HG03045 (cell line): ENCODE results near the gene NTRK1.
"Not testable (repeated sequence)": the region's sequence is repeated elsewhere in the genome, so short reads cannot be mapped to it uniquely, and the experiment has no call there.

ENCODE experiments used
- ATAC-seq: cut with Tn5 transposase; IDR thresholded peaks from one replicate; pipeline ENCODE4 v1.9.1; 2021; ENCODE audit warnings: mild to moderate bottlenecking, moderate library complexity; ENCODE audit not compliant: unreplicated experiment

NTRK1 gene

DNA sequence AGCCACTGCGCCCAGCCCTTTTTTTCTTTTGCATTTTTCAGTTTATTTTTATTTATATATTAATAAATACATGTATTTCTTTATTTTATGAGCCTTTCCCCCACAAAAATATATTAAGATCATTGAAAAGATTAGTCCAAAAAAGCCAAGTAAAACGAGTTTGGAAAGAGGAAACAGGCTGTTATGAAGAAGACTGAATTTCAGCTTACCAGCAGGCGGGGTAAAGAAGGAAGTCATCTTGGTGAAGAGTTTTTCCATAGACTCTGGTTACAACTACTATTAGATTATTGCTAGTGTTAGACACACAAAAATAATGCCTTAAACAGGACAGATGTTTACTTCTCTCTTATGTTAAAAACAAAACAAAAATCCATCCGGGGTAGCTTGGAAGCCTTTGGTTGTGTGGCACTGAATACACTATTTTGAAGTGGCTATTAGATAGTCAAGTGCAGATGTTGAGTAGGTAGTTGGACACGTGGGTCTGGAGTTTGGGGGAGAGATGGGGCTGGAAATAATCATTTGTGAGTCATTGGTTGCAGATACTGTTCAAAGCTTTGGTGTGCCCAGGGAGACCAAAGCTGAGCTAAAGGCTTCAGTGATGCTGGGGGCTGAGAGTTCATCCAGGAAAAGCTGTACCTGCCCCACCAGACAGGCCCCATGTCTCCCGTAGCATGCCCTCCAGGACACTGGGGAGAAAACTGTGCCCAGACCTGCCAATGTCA is 51.1 kb downstream of the NTRK1 start:
- ATAC-seq = no peak

DNA sequence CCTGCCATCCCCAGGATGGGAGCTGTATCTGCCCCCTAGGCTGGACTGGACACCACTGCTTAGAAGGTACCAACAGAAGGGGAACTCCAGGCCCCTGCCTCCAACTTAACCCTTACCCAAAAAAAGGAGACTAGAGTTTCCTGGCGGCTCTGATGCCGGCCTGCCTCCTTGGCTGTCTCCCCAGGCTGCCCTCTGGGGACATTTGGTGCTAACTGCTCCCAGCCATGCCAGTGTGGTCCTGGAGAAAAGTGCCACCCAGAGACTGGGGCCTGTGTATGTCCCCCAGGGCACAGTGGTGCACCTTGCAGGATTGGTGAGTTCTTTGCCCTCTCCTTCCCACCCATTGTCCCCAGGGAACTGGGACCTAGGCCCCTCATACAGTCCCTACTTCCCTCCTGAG is 51.6 kb downstream of the NTRK1 start:
- no peak for ATAC-seq

DNA sequence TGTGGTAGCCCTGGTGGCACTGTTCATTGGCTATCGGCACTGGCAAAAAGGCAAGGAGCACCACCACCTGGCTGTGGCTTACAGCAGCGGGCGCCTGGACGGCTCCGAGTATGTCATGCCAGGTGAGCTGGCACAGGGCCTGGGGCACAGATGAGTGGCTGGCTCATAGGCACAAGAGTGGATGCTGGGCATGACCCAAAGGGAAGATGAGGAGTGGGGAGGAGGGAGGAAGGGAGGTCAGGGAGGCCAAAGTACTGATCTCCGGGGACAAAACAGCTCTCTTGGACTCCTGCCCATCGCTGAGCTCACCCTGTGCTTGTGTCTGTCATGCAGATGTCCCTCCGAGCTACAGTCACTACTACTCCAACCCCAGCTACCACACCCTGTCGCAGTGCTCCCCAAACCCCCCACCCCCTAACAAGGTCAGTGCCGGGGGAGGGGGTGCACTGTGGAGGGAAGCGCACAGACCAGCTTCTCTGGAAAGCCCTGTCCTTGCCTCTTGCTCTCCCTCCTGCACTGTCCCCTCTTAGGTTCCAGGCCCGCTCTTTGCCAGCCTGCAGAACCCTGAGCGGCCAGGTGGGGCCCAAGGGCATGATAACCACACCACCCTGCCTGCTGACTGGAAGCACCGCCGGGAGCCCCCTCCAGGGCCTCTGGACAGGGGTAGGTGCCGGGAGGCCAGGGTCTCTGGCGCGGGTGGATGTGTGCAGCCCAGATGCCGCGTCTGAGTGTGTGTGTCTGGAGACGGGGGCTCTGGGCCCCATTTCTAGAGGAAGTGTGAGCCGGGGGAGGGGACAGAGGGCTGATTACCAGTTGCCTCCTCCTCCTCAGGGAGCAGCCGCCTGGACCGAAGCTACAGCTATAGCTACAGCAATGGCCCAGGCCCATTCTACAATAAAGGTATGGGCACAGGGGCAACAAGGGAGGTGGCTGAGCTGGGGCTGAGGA is 52.5 kb downstream of the NTRK1 start:
- no peak for ATAC-seq

DNA sequence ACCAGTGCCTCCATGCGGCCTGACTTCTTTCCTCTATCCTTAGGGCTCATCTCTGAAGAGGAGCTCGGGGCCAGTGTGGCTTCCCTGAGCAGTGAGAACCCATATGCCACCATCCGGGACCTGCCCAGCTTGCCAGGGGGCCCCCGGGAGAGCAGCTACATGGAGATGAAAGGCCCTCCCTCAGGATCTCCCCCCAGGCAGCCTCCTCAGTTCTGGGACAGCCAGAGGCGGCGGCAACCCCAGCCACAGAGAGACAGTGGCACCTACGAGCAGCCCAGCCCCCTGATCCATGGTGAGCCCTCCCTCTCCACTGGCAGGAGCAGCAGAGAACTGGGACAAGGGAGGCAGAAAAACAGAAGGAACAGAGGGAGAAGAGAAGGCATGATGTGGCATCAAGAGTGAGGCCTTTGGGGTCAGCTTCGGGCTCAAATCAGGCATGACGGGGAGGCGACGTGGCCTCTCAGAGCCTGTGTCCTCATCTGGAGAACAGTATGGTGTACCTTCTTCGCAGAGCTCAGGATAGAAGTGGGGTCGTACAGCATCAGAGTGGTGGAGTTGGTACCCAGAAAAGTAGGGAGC is 53.2 kb downstream of the NTRK1 start:
- no peak for ATAC-seq

DNA sequence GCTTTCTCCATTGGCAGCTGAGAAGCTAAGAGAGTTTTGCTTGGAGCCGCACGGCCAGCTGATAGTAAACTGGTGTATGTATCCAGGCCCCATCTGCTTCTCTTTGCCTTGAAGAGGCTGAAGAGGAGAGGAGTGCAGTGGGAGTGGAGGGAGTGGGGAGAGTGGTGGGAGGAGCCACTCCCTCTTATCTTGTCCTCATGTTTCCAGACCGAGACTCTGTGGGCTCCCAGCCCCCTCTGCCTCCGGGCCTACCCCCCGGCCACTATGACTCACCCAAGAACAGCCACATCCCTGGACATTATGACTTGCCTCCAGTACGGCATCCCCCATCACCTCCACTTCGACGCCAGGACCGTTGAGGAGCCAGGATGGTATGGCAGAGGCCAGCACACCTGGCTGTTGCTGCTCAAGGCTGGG is 53.8 kb downstream of the NTRK1 start:
- ATAC-seq = no peak

DNA sequence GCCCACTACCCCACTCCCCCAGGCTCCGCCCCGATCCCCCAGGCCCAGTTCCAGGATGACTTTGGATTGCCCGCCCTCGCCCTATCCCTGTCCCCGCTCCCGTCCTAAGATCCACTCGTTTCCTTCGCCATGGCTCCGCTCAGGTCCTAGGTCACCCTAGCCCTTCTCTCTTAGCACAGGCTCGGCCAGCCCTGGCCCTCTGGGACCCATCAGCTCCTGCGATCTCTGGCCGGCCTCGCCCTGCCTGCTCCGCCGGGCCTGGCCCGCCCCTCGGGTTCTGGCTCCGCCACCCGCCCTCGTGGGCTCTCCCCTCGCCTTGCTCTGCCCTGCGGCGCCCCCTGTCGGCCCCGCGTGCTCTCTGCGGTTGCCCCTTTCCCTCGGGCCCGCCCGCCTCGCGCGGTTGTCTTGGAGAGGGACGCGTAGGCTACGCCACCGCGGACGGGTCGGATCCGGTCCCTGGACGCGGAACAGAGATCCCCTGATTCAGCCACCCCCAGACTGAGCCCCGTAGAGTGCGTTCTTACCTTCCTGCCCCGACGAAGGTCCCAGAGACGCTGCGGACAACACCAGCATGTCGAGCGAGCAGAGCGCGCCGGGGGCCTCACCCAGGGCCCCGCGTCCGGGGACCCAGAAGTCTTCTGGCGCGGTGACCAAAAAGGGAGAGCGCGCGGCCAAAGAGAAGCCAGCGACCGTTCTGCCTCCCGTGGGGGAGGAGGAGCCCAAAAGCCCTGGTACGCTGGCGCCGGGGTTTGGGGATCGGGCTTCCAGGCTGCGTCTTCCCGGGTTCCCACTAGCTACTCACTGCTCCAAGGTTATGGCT is 59.8 kb downstream of the NTRK1 start, which contains the start of gene LRRC71:
TSS of gene LRRC71 (plus strand) at position 400 of the 820 bp plus-strand sequence. CDS start at position 572, 172 bp downstream.
- no peak for ATAC-seq

DNA sequence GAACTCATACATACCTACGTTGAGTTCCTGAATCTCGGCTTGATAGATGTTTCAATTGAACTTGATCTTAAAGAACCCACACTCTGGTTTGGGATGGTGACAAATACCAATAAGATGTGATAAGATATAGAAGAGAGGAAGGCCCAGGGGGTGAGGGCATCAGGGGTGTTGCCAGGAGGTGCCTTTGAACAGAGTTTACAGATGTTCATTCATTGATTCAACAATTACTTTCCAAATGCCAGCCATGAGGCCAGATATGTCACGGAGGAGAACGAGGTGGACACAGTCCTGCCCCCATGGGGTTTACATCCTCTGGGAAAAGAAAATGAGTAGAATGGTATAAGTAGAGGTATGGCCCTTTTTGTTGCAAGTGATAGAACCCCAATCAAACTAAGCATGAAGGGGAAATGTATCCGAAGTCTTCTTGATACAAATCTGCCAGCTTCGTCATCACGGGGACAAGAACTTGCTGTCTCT is 60.4 kb downstream of the NTRK1 start:
- no peak for ATAC-seq

DNA sequence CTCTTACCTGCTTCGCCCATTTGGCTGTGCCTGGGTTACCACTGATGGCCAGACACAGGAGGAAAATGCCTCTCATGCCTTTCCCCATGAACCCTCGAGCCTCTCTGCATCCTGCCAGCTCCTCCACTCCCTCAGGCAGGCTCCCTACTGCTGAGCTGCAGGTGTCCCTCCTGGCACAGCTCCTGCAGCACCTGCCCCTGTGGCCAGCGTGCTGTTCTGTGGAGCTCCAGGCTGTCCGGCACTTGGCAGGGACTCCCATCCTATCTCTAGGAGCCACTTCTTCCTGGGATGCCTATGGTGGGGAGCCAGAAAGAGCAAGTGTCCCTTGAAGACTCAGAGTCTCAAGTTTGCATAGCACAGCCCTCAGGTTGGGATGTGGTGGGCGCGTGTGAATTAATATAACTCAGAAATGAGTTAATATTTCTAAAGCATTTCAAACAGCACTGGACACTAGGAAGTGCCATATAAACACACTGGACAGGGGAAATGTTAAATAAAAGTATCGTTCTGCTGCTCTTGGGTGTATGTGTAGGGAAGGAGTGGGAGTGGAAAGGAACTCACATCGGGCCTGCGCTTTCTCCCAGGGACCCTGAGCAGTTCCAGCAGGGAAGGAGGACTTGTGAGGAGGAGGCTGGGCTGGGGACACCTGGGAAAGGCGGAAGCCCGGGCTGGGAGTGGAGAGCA is 62.5 kb downstream of the NTRK1 start:
- ATAC-seq = no peak

DNA sequence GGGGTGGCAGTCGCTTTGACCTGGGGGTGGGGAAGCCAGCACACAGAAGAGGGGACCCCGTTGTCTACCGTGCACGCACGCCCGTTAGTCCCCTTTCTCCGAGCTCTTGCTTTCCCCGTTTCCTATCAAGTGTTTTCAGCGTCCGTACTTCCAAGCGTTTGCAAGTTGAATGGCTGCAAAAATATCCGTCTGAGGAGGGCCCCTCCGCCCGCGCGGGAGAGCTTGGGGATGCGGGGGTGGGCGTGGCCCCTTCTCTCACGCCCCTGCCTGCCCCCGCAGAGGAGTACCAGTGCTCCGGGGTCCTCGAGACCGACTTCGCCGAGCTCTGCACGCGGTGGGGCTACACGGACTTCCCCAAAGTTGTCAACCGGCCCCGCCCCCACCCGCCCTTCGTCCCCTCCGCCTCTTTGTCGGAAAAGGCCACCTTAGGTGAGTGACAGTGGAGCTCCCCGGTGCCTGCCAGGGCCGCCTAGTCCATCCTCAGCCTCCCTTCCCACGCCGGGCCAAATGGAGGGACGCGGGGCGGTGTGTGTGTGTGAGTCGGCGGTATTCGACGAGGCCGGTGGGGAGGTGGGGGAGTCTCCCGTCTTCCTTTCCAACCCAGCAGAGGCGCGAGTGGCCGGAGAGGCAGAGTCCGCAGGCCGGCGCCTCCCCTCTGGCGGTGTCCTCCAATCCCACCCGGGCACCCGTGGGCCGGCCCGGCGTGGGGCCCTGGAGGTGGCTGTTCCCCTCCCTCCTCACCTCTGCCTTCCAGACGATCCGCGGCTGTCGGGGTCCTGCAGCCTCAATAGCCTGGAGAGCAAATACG is 63.2 kb downstream of the NTRK1 start:
- no peak for ATAC-seq

DNA sequence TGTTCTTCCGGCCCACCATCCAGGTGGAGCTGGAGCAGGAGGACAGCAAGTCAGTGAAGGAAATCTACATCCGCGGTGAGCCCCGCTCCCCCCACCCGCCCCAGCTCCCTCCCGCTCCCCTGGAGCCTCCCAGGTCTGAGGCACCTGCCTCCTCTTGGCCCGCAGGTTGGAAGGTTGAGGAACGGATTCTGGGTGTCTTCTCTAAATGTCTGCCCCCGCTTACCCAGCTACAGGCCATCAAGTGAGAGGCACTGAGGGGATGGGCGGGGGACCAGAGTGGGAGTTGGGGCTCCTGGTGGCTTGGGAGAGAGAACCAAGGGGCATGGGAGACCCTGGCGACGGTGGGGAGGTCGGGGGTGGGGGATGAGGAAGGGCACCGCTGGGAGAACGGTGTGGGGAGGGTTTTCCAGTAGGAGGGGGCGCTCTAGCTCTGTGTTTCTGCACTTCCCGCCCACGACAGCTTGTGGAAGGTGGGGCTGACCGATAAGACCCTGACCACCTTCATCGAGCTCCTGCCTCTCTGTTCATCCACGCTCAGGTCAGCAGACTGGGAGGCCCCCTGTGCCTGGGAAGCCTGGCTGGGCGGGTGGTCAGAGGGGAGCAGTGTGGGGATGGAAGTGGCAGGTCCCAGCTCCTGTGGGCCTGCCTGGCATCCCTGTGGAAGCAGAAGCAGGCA is 64.0 kb downstream of the NTRK1 start:
- ATAC-seq = no peak

DNA sequence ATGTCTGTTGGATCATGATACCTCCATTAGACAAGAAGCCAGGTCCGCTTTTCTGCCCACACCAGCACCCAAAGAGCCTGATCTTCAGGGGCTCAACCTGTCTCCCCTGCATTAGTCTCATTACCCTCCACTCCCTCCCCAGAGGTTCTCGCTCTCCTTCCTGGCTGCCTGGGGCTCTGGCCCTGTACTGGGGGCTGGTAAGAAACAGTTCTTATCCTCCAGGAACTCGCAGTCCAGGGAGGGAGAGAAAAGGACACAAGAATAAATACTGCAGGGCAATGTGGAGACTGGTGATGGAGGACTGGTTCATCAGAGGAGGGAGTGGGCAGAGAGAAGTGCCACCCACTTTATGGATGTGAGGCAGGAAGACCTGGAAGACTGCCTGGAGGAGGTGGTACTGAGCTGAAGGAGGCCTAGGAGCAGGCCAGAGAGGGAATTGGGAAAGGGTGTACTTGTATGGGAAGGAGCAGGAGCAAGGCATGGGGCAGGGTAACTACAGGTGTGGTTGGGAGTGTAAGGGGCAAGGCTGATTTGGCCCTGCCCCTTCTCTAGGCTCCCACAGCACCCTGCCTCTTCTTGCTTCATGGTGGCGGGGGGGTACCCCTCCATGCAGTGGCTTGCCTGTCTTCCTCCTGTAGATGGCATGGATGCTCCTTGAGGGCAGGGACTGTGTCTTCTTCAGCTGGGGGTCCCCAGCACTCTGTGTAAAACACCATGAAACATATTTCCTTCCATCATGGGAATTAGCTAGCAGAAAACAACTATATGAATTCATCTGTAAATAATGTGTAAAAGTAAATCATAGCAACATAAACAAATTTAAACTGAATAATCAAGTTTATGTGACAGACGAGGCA is 64.7 kb downstream of the NTRK1 start:
- no peak for ATAC-seq

DNA sequence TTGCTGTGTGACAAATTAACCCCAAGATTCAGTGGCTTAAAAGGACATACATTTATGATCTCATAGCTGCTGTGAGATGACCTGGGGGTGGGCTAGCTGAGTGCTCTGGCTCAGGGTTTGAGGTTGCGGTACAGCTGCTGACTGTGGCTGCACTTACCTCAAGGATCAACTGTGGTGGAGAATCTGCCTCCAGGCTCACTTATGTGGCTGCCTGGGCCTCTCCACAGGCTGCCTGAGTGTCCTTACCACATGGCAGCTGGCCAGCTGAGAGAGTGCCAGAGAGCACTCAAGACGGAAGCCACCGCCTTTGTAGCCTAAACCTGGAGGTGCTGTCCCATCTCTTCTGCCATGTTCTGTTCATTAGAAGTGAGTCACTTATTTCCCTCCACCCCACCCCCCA is 65.5 kb downstream of the NTRK1 start:
- no peak for ATAC-seq

DNA sequence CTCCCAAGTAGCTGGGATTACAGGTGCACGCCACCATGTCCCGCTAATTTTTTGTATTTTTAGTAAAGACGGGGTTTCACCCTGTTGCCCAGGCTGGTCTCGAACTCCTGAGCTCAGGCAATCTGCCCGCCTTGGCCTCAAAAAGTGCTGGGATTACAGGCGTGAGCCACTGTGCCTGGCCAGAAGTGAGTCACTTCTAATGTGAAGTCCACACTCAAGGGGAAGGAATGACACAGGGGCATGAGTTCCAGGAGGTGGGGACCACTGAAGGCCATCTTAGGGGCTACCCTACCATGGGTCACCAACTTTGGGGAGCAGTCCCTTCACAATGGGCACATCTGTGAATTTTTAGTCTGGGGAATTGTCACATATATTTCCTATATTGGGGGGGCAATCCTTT is 66.0 kb downstream of the NTRK1 start:
- ATAC-seq = not testable (repeated sequence)

DNA sequence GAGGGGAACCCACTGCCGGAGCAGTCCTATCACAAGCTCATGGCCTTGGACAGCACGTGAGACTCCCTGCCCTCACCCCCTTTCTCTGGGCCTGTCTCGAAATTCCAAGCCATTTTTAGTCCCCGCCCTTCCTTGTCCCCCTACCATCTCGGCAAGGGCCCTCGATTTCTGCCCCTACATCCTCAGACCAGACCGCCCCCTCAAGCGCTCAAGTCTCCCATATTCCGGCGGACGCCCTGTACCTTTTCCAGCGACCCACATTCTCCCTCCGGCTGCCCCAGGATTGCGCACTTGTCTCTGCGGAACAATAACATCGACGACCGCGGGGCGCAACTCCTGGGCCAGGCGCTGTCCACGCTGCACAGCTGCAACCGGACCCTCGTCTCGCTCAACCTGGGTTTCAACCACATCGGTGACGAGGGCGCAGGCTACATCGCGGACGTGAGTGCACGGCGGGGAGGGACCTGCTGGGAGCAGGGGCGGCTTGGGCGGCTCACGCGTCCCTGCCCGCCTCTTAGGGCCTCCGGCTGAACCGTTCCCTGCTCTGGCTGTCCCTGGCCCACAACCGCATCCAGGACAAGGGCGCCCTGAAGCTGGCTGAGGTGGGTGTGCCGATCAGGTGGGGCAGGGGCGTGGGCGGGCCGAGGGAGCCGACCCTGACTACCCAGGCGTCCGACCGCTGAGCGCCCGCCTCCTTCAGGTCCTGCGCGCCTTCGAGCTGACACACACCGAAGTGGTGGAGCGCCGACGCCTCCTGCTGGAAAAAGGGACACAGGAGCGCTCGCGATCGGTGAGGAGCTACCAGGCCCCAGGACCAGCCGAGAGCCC is 66.8 kb downstream of the NTRK1 start:
- no peak for ATAC-seq

DNA sequence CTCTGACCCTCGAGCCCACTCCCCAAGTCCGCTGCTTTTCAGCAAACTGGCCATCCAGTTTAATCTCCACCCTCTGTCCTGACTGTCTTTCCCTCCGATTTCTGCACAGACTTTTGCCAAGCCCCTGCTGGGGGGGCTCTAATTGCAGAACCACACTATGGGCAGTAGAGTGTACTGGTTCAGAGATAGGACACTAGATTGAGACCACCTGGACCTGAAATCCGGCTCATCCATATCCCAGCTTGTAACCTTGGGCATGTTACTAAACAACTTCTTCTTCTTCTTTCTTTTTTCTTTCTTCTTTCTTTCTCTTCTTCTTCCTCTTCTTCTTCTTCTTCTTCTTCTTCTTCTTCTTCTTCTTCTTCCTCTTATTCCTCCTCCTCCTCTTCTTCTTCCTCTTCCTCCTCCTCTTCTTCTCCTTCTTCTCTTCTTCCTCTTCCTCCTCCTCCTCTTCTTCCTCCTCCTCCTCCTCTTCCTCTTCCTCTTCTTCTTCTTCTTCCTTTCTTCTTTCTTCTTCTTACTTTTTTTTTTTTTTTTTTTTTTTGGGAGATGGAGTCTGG is 67.5 kb downstream of the NTRK1 start:
- no peak for ATAC-seq

DNA sequence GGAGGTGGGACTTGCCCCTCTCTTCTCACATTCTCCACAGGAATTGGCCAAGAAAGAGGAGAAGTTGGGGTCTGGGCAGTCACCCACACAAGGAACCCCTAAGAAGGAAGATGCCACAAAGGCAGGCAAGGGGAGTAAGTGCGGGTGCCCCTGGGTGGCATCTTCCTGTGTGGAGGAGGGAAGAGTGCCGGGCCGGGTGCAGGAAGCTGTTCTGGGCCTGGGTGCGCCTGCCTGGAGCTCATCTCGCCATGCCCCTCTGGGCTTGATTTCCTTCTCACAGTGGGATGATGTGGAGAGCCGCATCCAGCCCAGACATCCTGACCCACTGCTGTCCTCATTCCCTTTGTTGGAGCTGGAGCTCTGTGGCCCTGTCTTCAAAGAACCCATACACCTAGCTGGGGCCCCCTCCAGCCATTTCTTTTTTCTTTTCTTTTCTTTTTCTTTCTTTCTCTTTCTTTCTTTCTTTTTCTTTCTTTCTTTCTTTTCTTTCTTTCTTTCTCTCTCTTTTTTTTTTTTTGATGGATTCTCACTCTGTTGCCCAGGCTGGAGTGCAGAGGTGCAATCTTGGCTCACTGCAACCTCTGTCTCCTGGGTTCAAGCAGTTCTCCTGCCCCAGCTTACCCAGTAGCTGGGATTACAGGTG is 69.1 kb downstream of the NTRK1 start:
- ATAC-seq = no peak
